Immature natural killer cell (primary cell): ENCODE results near the gene CNST. TPM values are rescaled to one million over a fixed set of nuclear protein-coding genes. Genes with fewer than 3 reads are reported as not detected.
"Not testable (repeated sequence)": the region's sequence is repeated elsewhere in the genome, so short reads cannot be mapped to it uniquely, and the experiment has no call there.

ENCODE experiments used
- DNase-seq, 3 donors: peaks; one replicate each; pipeline ENCODE4 v3.0.0; 2022; ENCODE audit warnings: mixed read lengths in 1 of 3
- H3K27ac Mint-ChIP-seq, 6 donors: one replicate each; pipeline ENCODE4 v1.8.0; 2020; ENCODE audit warnings: mixed read lengths in 6 of 6, mild to moderate bottlenecking in 5 of 6, inconsistent platforms in 4 of 6, moderate library complexity in 3 of 6
- H3K27me3 Mint-ChIP-seq, 3 donors: one replicate each; pipeline ENCODE4 v1.8.0; 2020 to 2021; ENCODE audit warnings: low read depth in 3 of 3, mild to moderate bottlenecking in 3 of 3, mixed read lengths in 3 of 3, moderate library complexity in 3 of 3, inconsistent platforms in 1 of 3
- H3K36me3 Mint-ChIP-seq, 3 donors: one replicate each; pipeline ENCODE4 v1.8.0; 2020; ENCODE audit warnings: mixed read lengths in 3 of 3, inconsistent platforms in 2 of 3, mild to moderate bottlenecking in 2 of 3
- H3K4me1 Mint-ChIP-seq, 2 donors: one replicate each; pipeline ENCODE4 v1.8.0; 2020; ENCODE audit warnings: inconsistent platforms in 2 of 2, mild to moderate bottlenecking in 2 of 2, mixed read lengths in 2 of 2, moderate library complexity in 1 of 2
- H3K4me3 Mint-ChIP-seq, 5 donors: one replicate each; pipeline ENCODE4 v1.8.0; 2020; ENCODE audit warnings: mild to moderate bottlenecking in 5 of 5, mixed read lengths in 5 of 5, inconsistent platforms in 3 of 5, moderate library complexity in 3 of 5
- H3K9me3 Mint-ChIP-seq, 6 donors: one replicate each; pipeline ENCODE4 v1.8.0; 2020; ENCODE audit warnings: mild to moderate bottlenecking in 6 of 6, mixed read lengths in 6 of 6, inconsistent platforms in 4 of 6, moderate library complexity in 3 of 6
- polyA plus RNA-seq, 3 donors: library from polyadenylated mRNA; unstranded; fragments of 300-500 nt; fragmentation: Illumina TruSeq; gene quantifications; one replicate each; pipeline ENCODE4 v1.2.3, GENCODE V29; 2021

The CNST gene
- polyA plus RNA-seq, 3 donors from 2014 or later, result 21.8 to 30.0 (median 24.1) TPM

DNA sequence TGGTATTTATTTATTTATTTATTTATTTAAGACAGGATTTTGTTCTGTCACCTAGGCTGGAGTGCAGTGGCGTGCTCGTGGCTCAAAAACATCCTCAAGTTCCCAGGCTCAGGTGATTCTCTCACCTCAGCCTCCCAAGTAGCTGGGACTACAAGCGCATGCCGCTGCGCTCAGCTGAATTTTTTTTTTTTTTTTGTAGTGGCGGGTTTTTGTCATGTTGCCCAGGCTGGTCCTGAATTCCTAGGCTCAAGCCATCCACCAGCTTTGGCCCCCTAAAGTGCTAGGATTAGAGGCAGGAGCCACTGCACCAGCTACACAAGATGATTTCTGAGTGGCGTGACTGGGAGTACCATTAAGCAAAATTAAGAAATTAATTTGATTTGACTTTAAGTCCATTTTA lies 31.7 kb downstream of the CNST start:
- Mint-ChIP-seq H3K27me3 (peaks cover 0 to 2% (median 0%) of the 10 kb centered on the region in 3 donors), H3K36me3 (peaks cover 0 to 4% (median 0%) of the 10 kb centered on the region in 3 donors), H3K4me3 (no peak overlapping the region), H3K27ac (no peak overlapping the region), H3K9me3 (no peaks in the 10 kb centered on the region), H3K4me1 (peaks cover 38 to 55% of the 10 kb centered on the region in 2 donors)
- DNase-seq, result no peak

- peaks cover 0 to 2% (median 0%) of the 10 kb centered on the region in 3 donors for H3K27me3 Mint-ChIP-seq
- peaks cover 47 to 67% of the 10 kb centered on the region in 2 donors for H3K4me1 Mint-ChIP-seq
- H3K9me3 Mint-ChIP-seq, result no peaks in the 10 kb centered on the region
- no peak overlapping the region for H3K27ac Mint-ChIP-seq
- peaks cover 0 to 4% (median 0%) of the 10 kb centered on the region in 3 donors for H3K36me3 Mint-ChIP-seq
- DNase-seq, result no peak
- no peak overlapping the region for H3K4me3 Mint-ChIP-seq
Measured at GRCh38 chr1:246599315-246599714, 33.1 kb downstream of the CNST start.

DNA sequence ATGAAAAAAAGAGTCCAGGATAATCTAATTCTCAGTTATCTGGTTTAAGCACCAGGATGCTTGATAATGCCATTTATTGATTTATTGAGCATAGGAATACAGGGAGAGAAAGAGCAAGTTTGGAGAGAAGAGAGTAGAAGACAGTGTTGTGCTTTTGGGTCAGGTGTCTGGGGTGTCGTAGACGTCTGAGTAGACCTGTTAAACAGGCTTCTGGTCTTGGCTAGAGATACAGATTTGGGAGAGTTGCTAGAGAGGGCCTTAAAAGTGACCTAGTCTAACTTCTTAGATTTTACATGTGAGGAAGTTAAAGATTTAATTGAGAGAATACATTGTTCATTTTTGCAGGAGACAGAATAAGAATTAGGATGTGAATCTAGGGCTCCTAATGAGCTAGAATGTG lies 34.3 kb downstream of the CNST start:
- Mint-ChIP-seq H3K4me3 (no peak overlapping the region), H3K27me3 (peaks cover 0 to 2% (median 0%) of the 10 kb centered on the region in 3 donors), H3K4me1 (peaks cover 44 to 63% of the 10 kb centered on the region in 2 donors), H3K9me3 (no peaks in the 10 kb centered on the region), H3K27ac (peak overlapping the region in 1 of 6 donors; percentile 4), H3K36me3 (no peaks in the 10 kb centered on the region)
- no peak for DNase-seq

DNA sequence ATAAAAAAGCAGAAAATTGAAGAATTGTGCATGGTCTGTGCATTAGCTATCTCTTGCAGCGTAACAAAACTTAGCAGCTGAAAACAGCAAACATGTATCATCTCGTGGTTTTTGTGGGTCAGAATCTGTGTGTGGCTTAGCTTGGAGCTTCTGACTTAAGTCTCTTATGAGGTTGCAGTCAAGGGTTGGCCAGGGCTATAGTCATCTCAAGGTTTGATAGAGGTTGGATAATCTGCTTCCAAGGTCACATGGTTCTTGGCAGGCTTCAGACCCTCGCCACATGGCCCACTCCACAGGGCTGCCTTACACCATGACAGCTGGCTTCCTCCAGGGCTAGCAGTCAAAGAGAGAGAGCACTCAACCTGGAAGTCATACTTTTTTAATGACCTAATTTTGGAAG lies 35.9 kb downstream of the CNST start:
- H3K4me3 Mint-ChIP-seq, result peak overlapping the region; percentile 21 to 61 (median 47)
- H3K27me3 Mint-ChIP-seq, result peaks cover 0 to 2% (median 0%) of the 10 kb centered on the region in 3 donors
- H3K27ac Mint-ChIP-seq, result peak overlapping the region in 5 of 6 donors; percentile 3 to 77 (median 36)
- DNase-seq, result peak; percentile 3 to 30 (median 14)
- peaks cover 42 to 59% of the 10 kb centered on the region in 2 donors for H3K4me1 Mint-ChIP-seq
- H3K36me3 Mint-ChIP-seq, result no peaks in the 10 kb centered on the region
- H3K9me3 Mint-ChIP-seq, result no peaks in the 10 kb centered on the region

- H3K4me3 Mint-ChIP-seq, H3K27ac Mint-ChIP-seq, DNase-seq, H3K27me3 Mint-ChIP-seq, H3K9me3 Mint-ChIP-seq, H3K36me3 Mint-ChIP-seq: not testable (repeated sequence)
- peaks cover 51 to 62% of the 10 kb centered on the region in 2 donors for H3K4me1 Mint-ChIP-seq
Measured at GRCh38 chr1:246605231-246605630, 39.0 kb downstream of the CNST start.

- Mint-ChIP-seq H3K9me3 (no peaks in the 10 kb centered on the region), H3K4me3 (no peak overlapping the region), H3K4me1 (peaks cover 39 to 61% of the 10 kb centered on the region in 2 donors), H3K27ac (no peak overlapping the region), H3K27me3 (no peaks in the 10 kb centered on the region), H3K36me3 (peaks cover 0 to 5% (median 0%) of the 10 kb centered on the region in 3 donors)
- DNase-seq, result no peak
Measured at GRCh38 chr1:246607462-246607861, 41.2 kb downstream of the CNST start.

DNA sequence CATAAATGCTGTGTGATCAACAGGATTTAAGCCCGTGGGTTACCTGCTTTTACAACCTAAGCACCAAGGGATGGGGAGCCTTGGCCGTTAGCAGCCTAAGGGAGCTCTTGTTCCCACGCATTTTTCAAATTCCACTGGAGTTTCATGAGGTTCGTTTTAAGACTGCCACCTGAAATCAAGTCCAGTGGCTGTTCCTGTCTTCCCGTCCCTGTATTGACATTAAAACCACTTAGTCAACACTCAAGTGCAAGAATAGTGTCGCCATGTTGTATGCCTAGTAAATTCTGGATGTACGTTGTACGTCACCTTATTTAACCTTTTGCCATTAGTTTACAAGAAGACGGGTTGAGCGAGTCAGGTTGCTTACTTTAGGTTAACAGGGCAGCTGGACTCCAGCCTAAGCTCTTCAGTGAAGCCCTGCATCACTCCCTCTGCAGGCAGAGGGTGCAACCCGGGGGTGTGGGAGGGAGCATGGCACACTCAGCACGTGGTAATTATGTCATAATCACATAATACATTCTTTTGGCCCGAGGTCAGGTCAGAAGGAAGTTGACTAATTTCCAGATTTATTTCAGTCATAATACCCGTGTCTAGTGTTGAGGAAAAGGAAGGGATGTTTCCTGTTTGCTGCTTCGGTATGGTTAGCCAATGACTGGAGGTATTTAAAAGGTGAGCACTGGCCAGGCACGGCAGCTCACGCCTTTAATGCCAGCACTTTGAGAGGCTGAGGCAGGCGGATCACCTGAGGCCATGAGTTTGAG lies 42.5 kb downstream of the CNST start:
- H3K27ac Mint-ChIP-seq, result peak overlapping the region in 2 of 6 donors; percentile 19 to 56
- H3K36me3 Mint-ChIP-seq, result peaks cover 0 to 5% (median 0%) of the 10 kb centered on the region in 3 donors
- peaks cover 34 to 59% of the 10 kb centered on the region in 2 donors for H3K4me1 Mint-ChIP-seq
- no peaks in the 10 kb centered on the region for H3K27me3 Mint-ChIP-seq
- H3K4me3 Mint-ChIP-seq, result no peak overlapping the region
- DNase-seq, result no peak
- H3K9me3 Mint-ChIP-seq, result no peaks in the 10 kb centered on the region

DNA sequence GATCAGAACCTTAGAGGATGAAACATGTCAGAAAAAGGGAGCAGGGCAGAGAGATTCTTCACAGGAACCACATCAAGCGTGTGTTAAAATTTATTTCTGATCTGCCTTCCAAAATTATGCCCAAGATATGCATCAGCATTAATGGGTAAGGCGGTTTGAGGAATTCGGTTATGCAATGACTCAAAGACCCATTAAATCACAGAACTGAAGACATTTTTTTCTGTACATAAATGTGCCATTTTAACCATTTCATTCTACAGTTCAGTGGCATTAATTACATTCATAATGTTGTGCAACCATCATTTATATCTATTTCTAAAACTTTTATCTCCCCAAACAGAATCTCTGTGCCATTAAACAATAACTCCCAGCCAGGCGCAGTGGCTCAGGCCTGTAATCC lies 43.4 kb downstream of the CNST start:
- Mint-ChIP-seq H3K27ac (no peak overlapping the region), H3K36me3 (peaks cover 0 to 5% (median 0%) of the 10 kb centered on the region in 3 donors), H3K4me3 (no peak overlapping the region), H3K9me3 (no peaks in the 10 kb centered on the region), H3K27me3 (peaks cover 0 to 1% (median 0%) of the 10 kb centered on the region in 3 donors), H3K4me1 (peaks cover 33 to 57% of the 10 kb centered on the region in 2 donors)
- DNase-seq, result no peak

DNA sequence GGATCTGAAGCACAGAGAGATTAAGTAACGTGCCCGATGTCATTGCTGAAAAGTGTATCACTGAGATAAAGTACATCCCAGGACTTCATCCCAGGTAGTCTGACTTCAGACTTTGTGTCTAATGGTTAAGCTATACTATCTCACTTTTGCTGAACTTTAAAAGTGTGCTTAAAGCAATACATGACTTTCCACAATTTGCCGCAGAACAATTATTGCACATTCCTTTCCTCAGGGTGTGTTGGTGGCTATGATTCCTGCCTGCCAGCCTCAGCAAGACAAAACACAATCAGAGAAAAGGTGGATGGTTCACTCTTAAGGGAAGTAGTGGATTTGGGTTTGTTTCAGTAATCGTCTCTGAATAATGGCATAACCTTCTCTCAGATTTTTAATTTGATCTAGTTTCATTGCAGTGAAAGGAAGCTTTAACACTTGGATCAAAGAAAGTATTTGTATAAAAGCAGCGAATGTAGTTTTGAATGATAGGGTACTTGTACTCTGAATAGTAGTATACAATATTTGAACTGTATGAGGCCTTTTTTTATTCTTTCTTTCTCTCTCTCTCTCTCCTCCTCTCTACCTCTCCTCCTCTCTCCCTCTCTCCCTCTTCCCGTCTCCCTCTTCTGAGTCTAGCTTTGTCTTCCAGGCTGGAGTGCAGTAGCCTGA lies 47.0 kb downstream of the CNST start:
- H3K4me3 Mint-ChIP-seq, result no peak overlapping the region
- H3K36me3 Mint-ChIP-seq, result peaks cover 0 to 5% (median 4%) of the 10 kb centered on the region in 3 donors
- peaks cover 0 to 1% (median 0%) of the 10 kb centered on the region in 3 donors for H3K27me3 Mint-ChIP-seq
- DNase-seq, result no peak
- H3K9me3 Mint-ChIP-seq, result no peaks in the 10 kb centered on the region
- peaks cover 32 to 76% of the 10 kb centered on the region in 2 donors for H3K4me1 Mint-ChIP-seq
- H3K27ac Mint-ChIP-seq, result peak overlapping the region in 1 of 6 donors; percentile 65

- H3K36me3 Mint-ChIP-seq, result peaks cover under 1 to 5% (median 3%) of the 10 kb centered on the region in 3 donors
- no peak overlapping the region for H3K4me3 Mint-ChIP-seq
- no peak for DNase-seq
- H3K27me3 Mint-ChIP-seq, result peaks cover 0 to 1% (median 0%) of the 10 kb centered on the region in 3 donors
- no peaks in the 10 kb centered on the region for H3K9me3 Mint-ChIP-seq
- peaks cover 8 to 50% of the 10 kb centered on the region in 2 donors for H3K4me1 Mint-ChIP-seq
- H3K27ac Mint-ChIP-seq, result peak overlapping the region in 1 of 6 donors; percentile 12
Measured at GRCh38 chr1:246617156-246617555, 50.9 kb downstream of the CNST start.

DNA sequence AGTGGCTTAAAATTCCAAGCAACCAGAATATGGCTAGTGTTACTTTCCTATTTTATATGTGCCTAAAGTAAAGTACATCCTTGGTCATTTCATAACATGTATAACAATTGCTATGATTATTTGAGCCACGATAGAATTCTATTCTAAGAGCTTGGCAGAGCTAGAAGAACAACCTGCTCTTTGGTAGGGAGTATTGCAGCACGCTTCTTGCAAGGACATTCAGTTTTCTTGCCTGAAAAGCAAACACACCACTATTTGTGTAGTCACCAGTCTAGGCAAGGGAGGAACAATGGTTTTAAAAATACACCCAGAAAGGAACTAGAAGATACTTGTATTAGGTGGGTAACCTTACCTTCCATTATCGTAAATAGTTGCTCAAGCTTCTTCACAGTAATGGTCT lies 51.5 kb downstream of the CNST start:
- Mint-ChIP-seq H3K27ac (no peak overlapping the region), H3K36me3 (peaks cover 3 to 10% (median 4%) of the 10 kb centered on the region in 3 donors), H3K4me3 (no peak overlapping the region), H3K27me3 (peaks cover 0 to 1% (median 0%) of the 10 kb centered on the region in 3 donors), H3K4me1 (peaks cover 10 to 49% of the 10 kb centered on the region in 2 donors), H3K9me3 (no peaks in the 10 kb centered on the region)
- DNase-seq, result no peak

GRCh38 chr1:246618240-246618808 lies 52.1 kb downstream of the CNST start:
- no peak for DNase-seq
- H3K4me1 Mint-ChIP-seq, result peaks cover 5 to 43% of the 10 kb centered on the region in 2 donors
- no peak overlapping the region for H3K27ac Mint-ChIP-seq
- H3K9me3 Mint-ChIP-seq, result no peaks in the 10 kb centered on the region
- no peak overlapping the region for H3K4me3 Mint-ChIP-seq
- peaks cover 3 to 11% (median 4%) of the 10 kb centered on the region in 3 donors for H3K36me3 Mint-ChIP-seq
- peaks cover 0 to 1% (median 0%) of the 10 kb centered on the region in 3 donors for H3K27me3 Mint-ChIP-seq

GRCh38 chr1:246622035-246622652 lies 55.9 kb downstream of the CNST start:
- no peak overlapping the region for H3K4me3 Mint-ChIP-seq
- peak overlapping the region in 2 of 6 donors; percentile 4 to 23 for H3K27ac Mint-ChIP-seq
- H3K36me3 Mint-ChIP-seq, result peaks cover 13 to 24% (median 13%) of the 10 kb centered on the region in 3 donors
- no peaks in the 10 kb centered on the region for H3K9me3 Mint-ChIP-seq
- DNase-seq, result no peak
- H3K27me3 Mint-ChIP-seq, result no peaks in the 10 kb centered on the region
- H3K4me1 Mint-ChIP-seq, result peaks cover 4 to 29% of the 10 kb centered on the region in 2 donors
